Measurements from ENCODE around the gene MIS18A.

DNA sequence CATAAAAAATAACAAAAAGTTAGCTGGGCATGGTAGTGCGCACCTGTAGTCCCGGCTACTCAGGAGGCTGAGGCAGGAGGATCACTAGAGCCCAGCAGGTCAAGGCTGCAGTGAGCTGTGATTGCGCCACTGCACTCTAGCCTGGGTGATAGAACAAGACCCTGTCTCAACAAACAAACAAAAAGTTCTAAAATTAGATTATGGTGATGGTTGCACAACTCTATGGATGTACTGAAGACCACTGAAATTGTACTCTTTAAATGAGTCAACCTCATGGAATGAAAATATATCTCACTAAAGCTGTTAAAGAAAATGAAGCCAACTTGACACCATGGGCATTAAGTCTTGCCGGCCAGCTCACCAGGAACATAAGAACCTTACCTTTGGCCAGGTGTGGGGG lies 28.9 kb upstream of the MIS18A start:
- no peak for TF ChIP-seq ELF4 (IDR thresholded peaks at IDR 0.05)
- no peak for TF ChIP-seq BHLHE40 (IDR thresholded peaks at IDR 0.05; ENCODE audit: borderline replicate concordance)
- TF ChIP-seq HDGF (IDR thresholded peaks at IDR 0.05; ENCODE audit: borderline replicate concordance): no peak
- TF ChIP-seq FOXM1 (IDR thresholded peaks at IDR 0.05; ENCODE audit: borderline replicate concordance): no peak
- TF ChIP-seq SP1 (IDR thresholded peaks at IDR 0.05): no peak
- TF ChIP-seq NFRKB (IDR thresholded peaks at IDR 0.05): no peak
- TF ChIP-seq SUZ12 (IDR thresholded peaks at IDR 0.05): no peak
- no peak for TF ChIP-seq L3MBTL2 (conservative IDR thresholded peaks at IDR 0.05)
- no peak for TF ChIP-seq FOXK2 (IDR thresholded peaks at IDR 0.05)
- TF ChIP-seq ZNF384 (IDR thresholded peaks at IDR 0.05): no peak
- no peak for TF ChIP-seq FOXA1 (IDR thresholded peaks at IDR 0.05)

Measured in HEK293T (cell line).